SK-N-SH (cell line): ENCODE measurements around the gene TFAP2D. TPM values are rescaled to one million over a fixed set of nuclear protein-coding genes. Genes with fewer than 3 reads are reported as not detected.

Source experiments
- CTCF ChIA-PET: fragments of 300-600, 350-600 bp; formaldehyde crosslinking; extraction: SDS; loops from one replicate; lab custom pipeline; 2021; lab: Yijun Ruan, JAX
- POLR2A ChIA-PET: fragments of 350-600 bp; sonication (Branson Sonifier 250); formaldehyde crosslinking; extraction: SDS; loops from one replicate; lab custom pipeline; 2020; ENCODE audit warnings: antibody characterized with exemption, inconsistent platforms; lab: Yijun Ruan, JAX
- DNase-seq: peaks from one replicate; pipeline ENCODE4 v3.0.0; 2012
- H2AFZ ChIP-seq: fragments of 200-600 bp; sonication (generic); 2 replicates; pipeline ENCODE4 v1.8.1; 2016; ENCODE audit warnings: antibody characterized with exemption, mild to moderate bottlenecking, low read depth
- H3F3A ChIP-seq: fragments of 200-600 bp; sonication (generic); replicated peaks from 2 replicates; pipeline ENCODE3; 2016; ENCODE audit warnings: antibody characterized with exemption, mild to moderate bottlenecking; ENCODE audit not compliant: insufficient read depth
- H3K27ac ChIP-seq, 2 experiments: fragments of 200-500 bp in 1 of 2; fragments of 200-600 bp in 1 of 2; sonication (Bioruptor generic) in 1 of 2; sonication (generic), shearing (Covaris generic) in 1 of 2; 2 replicates each; pipeline versions ENCODE4 v1.5.1 to v1.6.1; 2014 to 2016; ENCODE audit warnings: low read depth in 2 of 2, inconsistent platforms in 1 of 2, low read length in 1 of 2, mild to moderate bottlenecking in 1 of 2, mixed read lengths in 1 of 2
- H3K27me3 ChIP-seq: fragments of 200-600 bp; sonication (generic), shearing (Covaris generic); 2 replicates; pipeline ENCODE4 v1.6.1; 2016; ENCODE audit warnings: mixed run types; ENCODE audit not compliant: insufficient read depth
- H3K36me3 ChIP-seq, 2 experiments: fragments of 200-500 bp in 1 of 2; fragments of 200-600 bp in 1 of 2; sonication (Bioruptor generic) in 1 of 2; sonication (generic) in 1 of 2; replicated peaks in 1 of 2; 2 replicates each; pipeline versions ENCODE3 to v1.5.1; 2014 to 2016; ENCODE audit warnings: low read length in 1 of 2, mild to moderate bottlenecking in 1 of 2; ENCODE audit not compliant: insufficient read depth in 2 of 2, control insufficient read depth in 1 of 2
- H3K4me1 ChIP-seq, 2 experiments: fragments of 200-500 bp in 1 of 2; fragments of 200-600 bp in 1 of 2; sonication (Bioruptor generic) in 1 of 2; sonication (generic), shearing (Covaris generic) in 1 of 2; 2 replicates each; pipeline versions ENCODE4 v1.5.1 to v1.6.1; 2014 to 2016; ENCODE audit warnings: low read depth in 1 of 2, low read length in 1 of 2, mixed run types in 1 of 2; ENCODE audit not compliant: insufficient read depth in 2 of 2, control insufficient read depth in 1 of 2
- H3K4me2 ChIP-seq: fragments of 200-600 bp; sonication (generic), shearing (Covaris generic); 2 replicates; pipeline ENCODE4 v1.6.1; 2017; ENCODE audit warnings: mixed run types
- H3K4me3 ChIP-seq, 2 experiments: fragments of 200-500 bp in 1 of 2; fragments of 200-600 bp in 1 of 2; sonication (Bioruptor generic) in 1 of 2; sonication (generic), shearing (Covaris generic) in 1 of 2; 2 replicates each; pipeline versions ENCODE4 v1.5.1 to v1.8.1; 2014 to 2016; ENCODE audit warnings: low read depth in 2 of 2, inconsistent platforms in 1 of 2, low read length in 1 of 2, mild to moderate bottlenecking in 1 of 2, mixed read lengths in 1 of 2, moderate library complexity in 1 of 2
- H3K79me2 ChIP-seq: fragments of 200-600 bp; sonication (generic); 2 replicates; pipeline ENCODE4 v1.8.1; 2017; ENCODE audit warnings: mild to moderate bottlenecking; ENCODE audit not compliant: insufficient read depth
- H3K9ac ChIP-seq: fragments of 200-600 bp; sonication (generic); 2 replicates; pipeline ENCODE4 v1.6.1; 2017; ENCODE audit warnings: mixed run types
- H3K9me2 ChIP-seq: fragments of 200-600 bp; sonication (generic); 2 replicates; pipeline ENCODE4 v1.6.1; 2017; ENCODE audit warnings: mixed run types
- H3K9me3 ChIP-seq: fragments of 200-600 bp; sonication (generic); 2 replicates; pipeline ENCODE4 v1.6.1; 2017; ENCODE audit warnings: mixed run types, mild to moderate bottlenecking, moderate library complexity
- H4K20me1 ChIP-seq: fragments of 200-600 bp; sonication (generic); 2 replicates; pipeline ENCODE4 v1.6.1; 2017; ENCODE audit warnings: mild to moderate bottlenecking, mixed run types; ENCODE audit not compliant: insufficient read depth
- CHD2 ChIP-seq: fragments of 150-350 bp; IDR thresholded peaks from 2 replicates; pipeline ENCODE4 v1.6.1; 2018; ENCODE audit warnings: low read length; ENCODE audit not compliant: partially characterized antibody
- ELF1 ChIP-seq: IDR thresholded peaks from 2 replicates; pipeline ENCODE4 v1.4.0; 2012
- EZH2phosphoT487 ChIP-seq: fragments of 200-600 bp; sonication (generic); IDR thresholded peaks from 2 replicates; pipeline ENCODE4 v1.6.1; 2017; ENCODE audit warnings: low read depth, mixed run types, mild to moderate bottlenecking, antibody characterized with exemption, moderate library complexity, borderline replicate concordance
- FOXJ3 ChIP-seq: sonication (generic); formaldehyde crosslinking; IDR thresholded peaks from 2 replicates; pipeline ENCODE4 v1.5.1; 2020; ENCODE audit warnings: mild to moderate bottlenecking, missing genetic modification reagents
- GABPA ChIP-seq: IDR thresholded peaks from 2 replicates; pipeline ENCODE4 v1.4.0; 2012; ENCODE audit warnings: low read depth, mild to moderate bottlenecking
- IRF3 ChIP-seq: fragments of 150-350 bp; IDR thresholded peaks from 2 replicates; pipeline ENCODE4 v1.6.1; 2016; ENCODE audit warnings: mild to moderate bottlenecking, low read depth, low read length
- JUND ChIP-seq: IDR thresholded peaks from 2 replicates; pipeline ENCODE4 v1.4.0; 2012
- MXI1 ChIP-seq: IDR thresholded peaks from 2 replicates; pipeline ENCODE4 v1.6.1; 2012; ENCODE audit warnings: mild to moderate bottlenecking, low read depth, low read length, improper control_type of control experiment
- NRF1 ChIP-seq: IDR thresholded peaks from 2 replicates; pipeline ENCODE4 v1.6.1; 2012; ENCODE audit warnings: low read depth, mild to moderate bottlenecking, low read length
- PBX3 ChIP-seq: IDR thresholded peaks from 2 replicates; pipeline ENCODE4; 2012
- POLR2AphosphoS5 ChIP-seq: IDR thresholded peaks from 2 replicates; pipeline ENCODE4 v1.6.1; 2012; ENCODE audit warnings: low read depth, low read length
- RFX5 ChIP-seq: IDR thresholded peaks from 2 replicates; pipeline ENCODE4 v1.6.1; 2012; ENCODE audit warnings: mild to moderate bottlenecking, improper control_type of control experiment, low read length
- RXRA ChIP-seq: IDR thresholded peaks from 2 replicates; pipeline ENCODE4 v1.4.0; 2012; ENCODE audit warnings: low read depth, mild to moderate bottlenecking, borderline replicate concordance
- SIN3A ChIP-seq: IDR thresholded peaks from 2 replicates; pipeline ENCODE4 v1.6.1; 2012; ENCODE audit warnings: low read depth, mild to moderate bottlenecking, low read length, moderate library complexity, borderline replicate concordance
- SMC3 ChIP-seq: IDR thresholded peaks from 2 replicates; pipeline ENCODE4 v1.6.1; 2012; ENCODE audit warnings: low read depth, low read length, improper control_type of control experiment
- TCF12 ChIP-seq: IDR thresholded peaks from 2 replicates; pipeline ENCODE4 v1.4.0; 2012
- USF2 ChIP-seq: fragments of 150-350 bp; IDR thresholded peaks from 2 replicates; pipeline ENCODE4 v1.6.1; 2017; ENCODE audit warnings: antibody characterized with exemption, low read length, low read depth, borderline replicate concordance
- WGBS: methylation state at CpG from one replicate; pipeline ENCODE4 v1.1.6; 2017; ENCODE audit warnings: low lambda C conversion rate; 5-methylcytosine and 5-hydroxymethylcytosine counted together
- polyA plus RNA-seq, 3 experiments: library from polyadenylated mRNA; depleted of rRNA; stranded (reverse); fragments of >200 nt; gene quantifications; 2 replicates each; pipeline ENCODE4 v1.2.3, GENCODE V29; 2012

The TFAP2D gene
- polyA plus RNA-seq, 1 of the 3 experiments (the other 2 are of a cell fraction), result not detected

GRCh38 chr6:50707191-50707590 is 6.1 kb upstream of the TFAP2D start (continued):
- TF ChIP-seq MXI1 (no peak), POLR2AphosphoS5 (no peak), CHD2 (no peak), JUND (no peak), SIN3A (no peak), TCF12 (no peak), NRF1 (no peak), RXRA (no peak), RFX5 (no peak), SMC3 (no peak), USF2 (no peak)
- TF ChIP-seq, all 33 proteins: peak for 0

- H2AFZ ChIP-seq, result no peak overlapping the region
- H3K9ac ChIP-seq, result no peak overlapping the region
- H3K27ac ChIP-seq, result no peak overlapping the region
- H3F3A ChIP-seq, result no peaks in the 10 kb centered on the region
- H3K4me1 ChIP-seq, result no peaks in the 10 kb centered on the region
- H4K20me1 ChIP-seq, result no peaks in the 10 kb centered on the region
- no peaks in the 10 kb centered on the region for H3K9me3 ChIP-seq
- CTCF ChIA-PET, result no interaction called here
- no peaks in the 10 kb centered on the region for H3K27me3 ChIP-seq
- no peaks in the 10 kb centered on the region for H3K36me3 ChIP-seq
- H3K4me2 ChIP-seq, result no peak overlapping the region
- TF ChIP-seq IRF3 (no peak), TCF12 (no peak), GABPA (no peak), USF2 (no peak), EZH2phosphoT487 (no peak), ELF1 (no peak), CHD2 (no peak), FOXJ3 (CRISPR knock-in tag) (no peak), PBX3 (no peak)
- TF ChIP-seq, all 33 proteins: peak for 0
- Histone ChIP-seq H3K9me2 (no peaks in the 10 kb centered on the region), H3K79me2 (no peaks in the 10 kb centered on the region), H3K4me3 (no peak overlapping the region)
- 67% methylated on average over 22 of the region's 27 CpGs for WGBS
- POLR2A ChIA-PET, result no interaction called here
- DNase-seq, result no peak
Observed at GRCh38 chr6:50707652-50708300, 5.5 kb upstream of the TFAP2D start.
